Aorta (tissue), 5 donors: ENCODE results near the gene SPIRE1. TPM values are rescaled to one million over a fixed set of nuclear protein-coding genes. Genes with fewer than 3 reads are reported as not detected.
A peak's percentile ranks its signal among the peaks of the same experiment; 100 is the strongest.

Experiments used
- ATAC-seq: fragments of 200-7000 bp; cut with Tn5 transposase; one replicate; pipeline ENCODE4 v1.9.1; 2022; ENCODE audit warnings: moderate library complexity; ENCODE audit not compliant: low FRiP score
- DNase-seq, 2 donors: peaks; one replicate each; pipeline ENCODE4 v3.0.0-alpha.2; 2020
- H3K27ac ChIP-seq, 2 donors: one replicate each; pipeline ENCODE4 v1.5.1; 2013; ENCODE audit warnings: low read length in 2 of 2, mild to moderate bottlenecking in 2 of 2, moderate library complexity in 2 of 2, control low read depth in 1 of 2, inconsistent platforms in 1 of 2, low read depth in 1 of 2
- H3K27me3 ChIP-seq, 2 donors: one replicate each; pipeline ENCODE4 v1.6.1; 2013; ENCODE audit warnings: control low read depth in 1 of 2, low read length in 1 of 2, mild to moderate bottlenecking in 1 of 2, moderate library complexity in 1 of 2; ENCODE audit not compliant: insufficient read depth in 2 of 2, control insufficient read depth in 1 of 2
- H3K36me3 ChIP-seq, 2 donors: one replicate each; pipeline ENCODE4 v1.6.1; 2013; ENCODE audit warnings: control low read depth in 1 of 2, low read length in 1 of 2, mild to moderate bottlenecking in 1 of 2; ENCODE audit not compliant: insufficient read depth in 2 of 2, control insufficient read depth in 1 of 2
- H3K4me1 ChIP-seq, 2 donors: one replicate each; pipeline ENCODE4 v1.6.1; 2013; ENCODE audit warnings: low read length in 2 of 2, control low read depth in 1 of 2, mild to moderate bottlenecking in 1 of 2, moderate library complexity in 1 of 2; ENCODE audit not compliant: insufficient read depth in 2 of 2, control insufficient read depth in 1 of 2
- H3K4me3 ChIP-seq, 2 donors: one replicate each; pipeline ENCODE4 v1.5.1; 2013; ENCODE audit warnings: low read length in 2 of 2, control low read depth in 1 of 2, mild to moderate bottlenecking in 1 of 2
- H3K9me3 ChIP-seq: one replicate; pipeline ENCODE4 v1.6.1; 2013; ENCODE audit warnings: mild to moderate bottlenecking, low read length; ENCODE audit not compliant: control insufficient read depth
- WGBS, 2 donors: extraction: QIAGEN DNeasy Blood & Tissue Kit; methylation state at CpG; one replicate each; pipeline ENCODE4 v1.1.7; 2013; 5-methylcytosine and 5-hydroxymethylcytosine counted together
- intact Hi-C, 2 donors: fragments of 100-400 bp; cut with DNase I; formaldehyde crosslinking; loops; one replicate each; pipeline versions ENCODE4 v1.14.2 to v1.15.0; 2022
- polyA plus RNA-seq, 2 donors: library from polyadenylated mRNA; stranded (reverse); fragments of 200-250 nt; gene quantifications; one replicate each; pipeline ENCODE4 v1.2.3, GENCODE V29; 2013
- total RNA-seq, 2 donors: library from RNA; stranded (reverse); fragmentation: NEBNext Ultra II Directional; extraction: Animal tissue kit (Norgen Biotek cat#: 25700); gene quantifications; one replicate each; pipeline ENCODE4 v1.2.1, GENCODE V29; 2021
- donor health status: healthy with polysubstance abuse.
- donor health status: Bipolar disorder and iron deficiency.
- donor health status: DM: no; HTN: no; CAD: no.
- donor health status: DM: no; HTN: no; CAD: no.
- donor health status: DM: yes; HTN: yes; CAD: no.

SPIRE1 gene
- total and polyA plus RNA-seq, 4 donors: 14.9 to 48.5 (median 28.2) TPM

GRCh38 chr18:12403601-12404506 is 254.1 kb downstream of the SPIRE1 start:
- intact Hi-C loops: no loop called here
- Histone ChIP-seq H3K4me1 (no peaks in the 10 kb centered on the region), H3K4me3 (no peak overlapping the region), H3K9me3 (no peaks in the 10 kb centered on the region), H3K36me3 (no peaks in the 10 kb centered on the region), H3K27me3 (no peaks in the 10 kb centered on the region), H3K27ac (no peak overlapping the region)
- ATAC-seq (no peak), DNase-seq (peak in 1 of 2 donors; percentile 19)
- 23 to 27% methylated on average over 6 of the region's 6 CpGs for WGBS, 2 donors

- Histone ChIP-seq H3K4me1 (no peaks in the 10 kb centered on the region), H3K36me3 (no peaks in the 10 kb centered on the region), H3K27ac (no peak overlapping the region), H3K27me3 (no peaks in the 10 kb centered on the region), H3K4me3 (no peak overlapping the region), H3K9me3 (no peaks in the 10 kb centered on the region)
- 85 to 87% methylated on average over 9 of the region's 9 CpGs for WGBS, 2 donors
- no peak for ATAC-seq
- DNase-seq: peak in 1 of 2 donors; percentile 59
- intact Hi-C loops: no loop called here
Measured at GRCh38 chr18:12401881-12402280, 256.0 kb downstream of the SPIRE1 start.

GRCh38 chr18:12399231-12399630 is 258.7 kb downstream of the SPIRE1 start:
- H3K4me1 ChIP-seq: no peaks in the 10 kb centered on the region
- DNase-seq (peak in 1 of 2 donors; percentile 14), ATAC-seq (no peak)
- H3K27me3 ChIP-seq: no peaks in the 10 kb centered on the region
- no peak overlapping the region for H3K4me3 ChIP-seq
- intact Hi-C loops: no loop called here
- H3K36me3 ChIP-seq: no peaks in the 10 kb centered on the region
- no peaks in the 10 kb centered on the region for H3K9me3 ChIP-seq
- H3K27ac ChIP-seq: no peak overlapping the region
- WGBS, 2 donors: 95 to 97% methylated on average over 5 of the region's 5 CpGs

- peak in 1 of 2 donors; percentile 9 for DNase-seq
- intact Hi-C loops: no loop called here
- 26 to 31% methylated on average over 5 of the region's 5 CpGs for WGBS, 2 donors
Measured at GRCh38 chr18:12398625-12399024, 259.3 kb downstream of the SPIRE1 start.

GRCh38 chr18:12397793-12398192 is 260.1 kb downstream of the SPIRE1 start:
- no peak overlapping the region for H3K27ac ChIP-seq
- ATAC-seq (no peak), DNase-seq (peak in 1 of 2 donors; percentile 55)
- no peaks in the 10 kb centered on the region for H3K27me3 ChIP-seq
- intact Hi-C loops: no loop called here
- no peaks in the 10 kb centered on the region for H3K9me3 ChIP-seq
- 90 to 95% methylated on average over 6 of the region's 6 CpGs for WGBS, 2 donors
- H3K36me3 ChIP-seq: no peaks in the 10 kb centered on the region
- H3K4me3 ChIP-seq: no peak overlapping the region
- H3K4me1 ChIP-seq: no peaks in the 10 kb centered on the region

More at GRCh38 chr18:12398625-12399024, 259.3 kb downstream of the SPIRE1 start:
- Histone ChIP-seq H3K9me3 (no peaks in the 10 kb centered on the region), H3K27ac (no peak overlapping the region), H3K4me3 (no peak overlapping the region), H3K4me1 (no peaks in the 10 kb centered on the region), H3K27me3 (no peaks in the 10 kb centered on the region), H3K36me3 (no peaks in the 10 kb centered on the region)
- ATAC-seq: no peak

- DNase-seq (peak in 1 of 2 donors; percentile 46), ATAC-seq (no peak)
- Histone ChIP-seq H3K36me3 (no peaks in the 10 kb centered on the region), H3K27ac (no peak overlapping the region), H3K9me3 (no peaks in the 10 kb centered on the region), H3K27me3 (no peaks in the 10 kb centered on the region), H3K4me1 (no peaks in the 10 kb centered on the region), H3K4me3 (no peak overlapping the region)
- intact Hi-C loops: no loop called here
- 95 to 99% methylated on average over 9 of the region's 9 CpGs for WGBS, 2 donors
Measured at GRCh38 chr18:12397254-12397653, 260.7 kb downstream of the SPIRE1 start.

Other genes starting within 250 kb of the SPIRE1 start
- 1 to 10 TPM; 3.9 to 7.3 TPM for gene CEP76, start 44.6 kb upstream of the SPIRE1 start, total RNA-seq
- 1 to 10 TPM; 2.6 to 2.8 TPM for gene CEP76, start 44.6 kb upstream of the SPIRE1 start, polyA plus RNA-seq
- gene PSMG2, start 44.9 kb upstream of the SPIRE1 start, total RNA-seq: 10 to 100 TPM; 53.9 to 62.0 TPM
- gene PSMG2, start 44.9 kb upstream of the SPIRE1 start, polyA plus RNA-seq: 10 to 100 TPM; 82.1 to 94.0 TPM
- gene PTPN2, start 226.1 kb upstream of the SPIRE1 start, total RNA-seq: 10 to 100 TPM; 37.2 to 52.9 TPM
- 10 to 100 TPM; 26.6 to 37.7 TPM for gene PTPN2, start 226.1 kb upstream of the SPIRE1 start, polyA plus RNA-seq